Chondrocyte (in vitro differentiated cells): ENCODE data around the gene CNTN6. TPM values are rescaled to one million over a fixed set of nuclear protein-coding genes. Genes with fewer than 3 reads are reported as not detected.

Source experiments
- DNase-seq: peaks from one replicate; pipeline ENCODE4 v3.0.0; 2021; ENCODE audit warnings: mixed read lengths, low spot score
- H3K27ac Mint-ChIP-seq: one replicate; pipeline ENCODE4 v1.8.0; 2021; ENCODE audit warnings: mild to moderate bottlenecking, moderate library complexity, mixed read lengths; ENCODE audit not compliant: unreplicated experiment
- H3K27me3 Mint-ChIP-seq: 2 replicates; pipeline ENCODE4 v1.8.0; 2021; ENCODE audit warnings: low read depth, mixed read lengths
- H3K36me3 Mint-ChIP-seq: 2 replicates; pipeline ENCODE4 v1.8.0; 2021; ENCODE audit warnings: low read depth, mixed read lengths
- H3K4me1 Mint-ChIP-seq: 2 replicates; pipeline ENCODE4 v1.8.0; 2021; ENCODE audit warnings: low read depth, mild to moderate bottlenecking, mixed read lengths
- H3K4me3 Mint-ChIP-seq: one replicate; pipeline ENCODE4 v1.8.0; 2021; ENCODE audit warnings: mild to moderate bottlenecking, moderate library complexity, mixed read lengths; ENCODE audit not compliant: unreplicated experiment
- H3K9me3 Mint-ChIP-seq: 2 replicates; pipeline ENCODE4 v1.8.0; 2021; ENCODE audit warnings: low read depth, mixed read lengths
- total RNA-seq: library from RNA; stranded (reverse); gene quantifications from 3 replicates; pipeline ENCODE4 v1.2.1, GENCODE V29; 2021
- TF ChIP-seq, protein P1 (sequence below): fragments of 200-600 bp; sonication (generic); IDR thresholded peaks from 2 replicates; pipeline ENCODE4 v1.5.0; 2021; ENCODE audit warnings: antibody characterized with exemption, mild to moderate bottlenecking, moderate library complexity

The CNTN6 gene
- total RNA-seq, 1 donor from 2014 or later = 2.2 TPM

DNA sequence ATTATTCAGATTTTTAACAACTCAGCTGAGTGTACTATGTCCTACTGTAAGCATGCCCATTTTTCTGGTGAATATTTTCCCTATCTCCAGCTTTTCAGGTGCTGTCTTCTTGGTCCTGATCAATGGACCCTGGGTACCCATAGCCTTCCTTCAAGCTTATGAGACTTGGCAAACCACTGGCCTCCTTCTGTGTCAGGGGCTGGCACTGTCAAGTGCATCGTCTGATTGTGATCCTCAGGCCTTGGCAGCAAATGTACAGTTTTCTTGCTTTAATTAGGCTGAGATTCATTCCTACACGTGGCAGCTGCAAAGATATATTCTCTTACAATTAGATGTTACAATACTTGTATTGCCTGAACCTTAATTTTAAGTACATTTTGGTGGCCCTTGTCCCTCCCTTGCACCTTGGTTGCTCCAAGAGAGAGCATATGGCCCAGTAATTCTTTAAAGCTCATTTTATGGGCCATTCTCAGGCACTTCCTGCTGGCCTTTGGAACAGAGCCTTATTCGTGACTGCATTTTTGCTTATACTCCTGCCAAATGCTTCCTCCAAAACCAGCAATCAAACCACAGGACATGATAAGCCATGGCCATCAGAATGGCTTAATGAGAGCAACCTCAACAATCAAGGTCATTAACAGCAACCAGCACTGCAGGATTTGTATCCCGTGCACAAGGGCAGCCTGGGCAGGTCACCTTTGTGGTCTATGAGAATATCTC, 179.9 kb downstream of the CNTN6 start:
- no peak for DNase-seq
- peaks cover 1% of the 10 kb centered on the region for H3K36me3 Mint-ChIP-seq
- no peaks in the 10 kb centered on the region for H3K27me3 Mint-ChIP-seq
- H3K4me3 Mint-ChIP-seq = no peak overlapping the region
- H3K27ac Mint-ChIP-seq = no peak overlapping the region
- TF ChIP-seq, protein P1, sequence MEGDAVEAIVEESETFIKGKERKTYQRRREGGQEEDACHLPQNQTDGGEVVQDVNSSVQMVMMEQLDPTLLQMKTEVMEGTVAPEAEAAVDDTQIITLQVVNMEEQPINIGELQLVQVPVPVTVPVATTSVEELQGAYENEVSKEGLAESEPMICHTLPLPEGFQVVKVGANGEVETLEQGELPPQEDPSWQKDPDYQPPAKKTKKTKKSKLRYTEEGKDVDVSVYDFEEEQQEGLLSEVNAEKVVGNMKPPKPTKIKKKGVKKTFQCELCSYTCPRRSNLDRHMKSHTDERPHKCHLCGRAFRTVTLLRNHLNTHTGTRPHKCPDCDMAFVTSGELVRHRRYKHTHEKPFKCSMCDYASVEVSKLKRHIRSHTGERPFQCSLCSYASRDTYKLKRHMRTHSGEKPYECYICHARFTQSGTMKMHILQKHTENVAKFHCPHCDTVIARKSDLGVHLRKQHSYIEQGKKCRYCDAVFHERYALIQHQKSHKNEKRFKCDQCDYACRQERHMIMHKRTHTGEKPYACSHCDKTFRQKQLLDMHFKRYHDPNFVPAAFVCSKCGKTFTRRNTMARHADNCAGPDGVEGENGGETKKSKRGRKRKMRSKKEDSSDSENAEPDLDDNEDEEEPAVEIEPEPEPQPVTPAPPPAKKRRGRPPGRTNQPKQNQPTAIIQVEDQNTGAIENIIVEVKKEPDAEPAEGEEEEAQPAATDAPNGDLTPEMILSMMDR = no peak
- H3K4me1 Mint-ChIP-seq = peaks cover 23% of the 10 kb centered on the region
- no peaks in the 10 kb centered on the region for H3K9me3 Mint-ChIP-seq

DNA sequence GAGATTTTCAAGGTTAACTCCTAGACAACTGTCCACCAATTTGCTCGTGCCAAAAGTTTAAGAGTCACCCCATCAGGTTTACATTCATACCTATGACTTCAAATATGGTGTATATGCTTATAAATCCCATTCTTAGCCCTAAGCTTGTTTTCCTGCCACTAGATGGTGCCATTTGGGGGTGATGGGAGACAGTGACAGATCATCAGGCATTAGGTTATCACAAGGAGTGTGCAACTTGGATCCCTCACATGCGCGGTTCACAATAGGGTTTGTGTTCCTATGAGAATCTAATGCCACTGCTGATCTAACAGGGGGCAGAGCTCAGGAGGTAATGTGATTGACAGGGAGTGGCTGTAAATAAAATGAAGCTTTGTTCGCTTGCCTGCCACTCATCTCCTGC, 182.7 kb downstream of the CNTN6 start:
- TF ChIP-seq, protein P1 = peak; percentile 69
- DNase-seq = no peak
- Mint-ChIP-seq H3K9me3 (no peaks in the 10 kb centered on the region), H3K27ac (no peak overlapping the region), H3K27me3 (no peaks in the 10 kb centered on the region), H3K4me1 (peaks cover 6% of the 10 kb centered on the region), H3K36me3 (peaks cover 1% of the 10 kb centered on the region), H3K4me3 (no peak overlapping the region)

DNA sequence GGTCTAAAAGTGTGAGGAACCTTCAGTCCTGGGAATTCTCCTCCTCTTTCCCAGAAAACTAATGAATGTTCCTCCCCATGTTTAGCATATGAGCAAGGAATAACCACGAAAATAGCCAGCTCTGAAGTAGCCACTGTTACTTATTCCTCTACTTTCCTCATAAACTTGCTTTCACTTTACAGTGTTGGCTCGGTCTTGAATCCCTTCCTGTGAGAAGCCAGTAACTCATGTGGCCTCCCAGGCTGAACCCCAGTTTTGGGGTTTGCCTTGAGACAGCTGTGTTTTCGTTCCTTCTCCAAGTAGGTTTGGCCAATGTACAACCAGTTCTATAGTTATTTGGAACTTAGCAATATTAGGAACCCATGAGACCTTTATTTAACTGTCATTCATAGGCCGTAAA, 195.0 kb downstream of the CNTN6 start:
- TF ChIP-seq, protein P1 = no peak
- Mint-ChIP-seq H3K4me3 (no peak overlapping the region), H3K36me3 (no peaks in the 10 kb centered on the region), H3K4me1 (no peaks in the 10 kb centered on the region), H3K27me3 (no peaks in the 10 kb centered on the region), H3K9me3 (peaks cover 2% of the 10 kb centered on the region), H3K27ac (no peak overlapping the region)
- no peak for DNase-seq

DNA sequence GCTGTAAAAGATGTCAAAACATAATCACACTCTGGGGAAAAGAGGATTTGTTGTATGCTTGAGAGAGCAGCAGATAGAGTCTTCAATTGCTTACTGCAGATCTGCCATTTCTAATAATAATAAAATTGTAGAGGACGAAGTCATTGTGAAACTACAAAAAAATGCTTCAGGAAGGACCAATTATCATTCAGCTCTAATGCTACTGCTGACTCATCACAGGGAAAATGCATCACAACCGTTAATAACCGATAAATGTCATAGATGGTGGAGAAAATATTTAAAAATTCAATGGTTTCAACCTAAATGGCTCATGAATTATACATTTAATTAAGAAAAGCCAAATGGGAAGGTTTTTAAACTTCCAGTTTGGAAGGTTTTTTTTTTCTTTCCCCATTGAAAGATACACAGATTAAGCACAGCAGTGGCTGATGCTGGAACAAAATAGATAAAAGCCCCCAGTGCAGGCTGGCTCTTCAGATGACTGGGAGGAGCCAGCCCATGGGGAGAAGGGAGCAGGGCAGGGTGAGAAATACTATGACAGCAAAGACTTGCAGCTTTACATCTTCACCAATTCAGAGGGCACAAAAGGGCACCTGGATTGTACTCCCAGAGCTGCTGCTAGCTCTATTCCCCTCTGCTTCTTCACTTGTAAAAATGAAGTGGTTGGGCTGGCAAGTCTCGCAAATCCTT, 196.1 kb downstream of the CNTN6 start:
- H3K27ac Mint-ChIP-seq = no peak overlapping the region
- no peak overlapping the region for H3K4me3 Mint-ChIP-seq
- peaks cover 2% of the 10 kb centered on the region for H3K9me3 Mint-ChIP-seq
- no peak for DNase-seq
- no peaks in the 10 kb centered on the region for H3K27me3 Mint-ChIP-seq
- TF ChIP-seq, protein P1 = no peak
- H3K4me1 Mint-ChIP-seq = no peaks in the 10 kb centered on the region
- no peaks in the 10 kb centered on the region for H3K36me3 Mint-ChIP-seq

DNA sequence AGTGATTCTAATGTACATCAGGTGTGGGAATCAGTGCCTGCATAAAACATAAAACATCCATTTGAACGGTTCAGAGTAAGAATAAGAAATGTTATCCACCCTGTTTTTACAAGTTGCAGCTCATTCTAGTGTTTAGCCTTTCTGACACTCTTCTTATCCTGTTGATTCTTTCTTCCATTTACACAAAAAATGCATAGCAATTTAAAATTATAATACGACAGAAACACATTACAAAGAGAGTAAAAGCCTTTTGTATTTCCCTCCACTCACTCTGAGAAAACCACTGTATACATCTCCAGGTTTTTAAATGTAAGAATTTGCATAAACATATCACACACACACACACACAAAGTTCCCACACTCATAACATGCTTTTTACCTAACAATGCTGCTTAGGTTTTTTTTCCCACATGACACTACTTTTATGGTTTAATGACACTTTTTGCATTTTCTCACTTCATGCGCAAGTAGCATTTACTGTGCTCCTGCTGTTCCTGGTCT, 199.8 kb downstream of the CNTN6 start:
- DNase-seq = no peak
- H3K4me1 Mint-ChIP-seq = peaks cover 4% of the 10 kb centered on the region
- TF ChIP-seq, protein P1 = no peak

More for the DNA sequence above, 199.8 kb downstream of the CNTN6 start:
- H3K9me3 Mint-ChIP-seq = no peaks in the 10 kb centered on the region
- H3K36me3 Mint-ChIP-seq = no peaks in the 10 kb centered on the region
- no peak overlapping the region for H3K27ac Mint-ChIP-seq
- H3K27me3 Mint-ChIP-seq = no peaks in the 10 kb centered on the region
- no peak overlapping the region for H3K4me3 Mint-ChIP-seq
